GM23248 (cell line): ENCODE data around the gene BASP1.

Experiments
- EZH2 ChIP-seq: fragments of 200-600 bp; sonication (generic); IDR thresholded peaks from 2 replicates; pipeline ENCODE4 v1.6.1; 2018; ENCODE audit warnings: antibody characterized with exemption, mild to moderate bottlenecking; ENCODE audit not compliant: insufficient read depth, poor library complexity, severe bottlenecking
- EZH2phosphoT487 ChIP-seq: fragments of 200-600 bp; sonication (generic); IDR thresholded peaks from 2 replicates; pipeline ENCODE4 v1.6.1; 2018; ENCODE audit warnings: antibody characterized with exemption, moderate library complexity, mild to moderate bottlenecking, low read depth; ENCODE audit not compliant: insufficient read depth

DNA sequence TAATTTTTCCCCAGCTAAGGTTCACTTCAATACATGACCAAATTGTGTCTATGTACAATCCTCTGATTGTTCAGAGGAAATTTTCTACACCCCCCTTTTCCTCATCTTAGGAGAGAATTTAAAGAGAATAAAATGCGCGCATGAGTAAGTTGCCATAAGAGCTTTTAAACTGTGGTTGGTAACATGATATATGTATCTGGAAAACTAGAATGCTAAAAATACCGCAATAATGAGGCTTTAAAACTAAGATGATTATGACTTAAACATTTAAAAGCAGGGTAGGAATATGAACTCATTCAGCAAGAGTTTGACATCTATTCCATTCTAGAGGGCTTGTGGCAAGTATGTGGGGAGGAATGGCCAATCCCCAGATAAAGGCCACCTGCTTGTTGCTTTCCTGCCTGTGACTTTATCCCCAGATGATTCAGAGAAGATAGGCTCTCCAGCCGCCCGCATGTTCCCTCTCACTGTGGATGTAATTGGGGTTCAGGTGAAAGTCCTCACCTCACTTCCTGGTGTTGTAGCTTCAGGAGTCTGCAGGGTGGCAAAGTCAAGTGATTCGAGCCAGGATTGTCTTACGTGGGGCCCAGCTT lies 26.5 kb upstream of the BASP1 start:
- TF ChIP-seq EZH2 (no peak), EZH2phosphoT487 (no peak)
